OCI-LY7 (cell line): Measurements from ENCODE around the gene APPBP2. TPM values are rescaled to one million over a fixed set of nuclear protein-coding genes. Genes with fewer than 3 reads are reported as not detected.

Source experiments
- BruUV-seq: library from RNA; stranded (reverse); fragments of 400-500 nt; replicated peaks from 2 replicates; lab custom pipeline; 2021; lab: Mats Ljungman, UMichigan
- CTCF ChIA-PET: fragments of 300-600 bp; sonication (Branson Sonifier 250); formaldehyde crosslinking; loops from one replicate; lab custom pipeline; 2022; ENCODE audit warnings: antibody characterized with exemption; ENCODE audit not compliant: unreplicated experiment; lab: Charles Lee
- POLR2A ChIA-PET: fragments of 300-600 bp; sonication (Branson Sonifier 250); formaldehyde crosslinking; loops from one replicate; lab custom pipeline; 2022; ENCODE audit warnings: antibody characterized with exemption; lab: Charles Lee
- DNase-seq: peaks from one replicate; pipeline ENCODE4 v3.0.0-alpha.2; 2015; ENCODE audit warnings: low spot score
- H2AFZ ChIP-seq: fragments of 200-600 bp; sonication (generic), shearing (Covaris generic); 2 replicates; pipeline ENCODE4 v1.6.1; 2014; ENCODE audit warnings: mild to moderate bottlenecking, antibody characterized with exemption, low read length, moderate library complexity
- H3K27ac ChIP-seq: fragments of 200-600 bp; sonication (generic); 2 replicates; pipeline ENCODE4 v1.5.1; 2014; ENCODE audit warnings: mixed run types, low read depth, mild to moderate bottlenecking, moderate library complexity, low read length, inconsistent platforms; ENCODE audit not compliant: poor library complexity, severe bottlenecking
- H3K36me3 ChIP-seq: fragments of 200-600 bp; sonication (generic); 2 replicates; pipeline ENCODE4 v1.6.1; 2014; ENCODE audit warnings: mild to moderate bottlenecking, antibody characterized with exemption, low read length, moderate library complexity, mixed read lengths; ENCODE audit not compliant: insufficient read depth
- H3K4me1 ChIP-seq: fragments of 200-600 bp; sonication (generic); 2 replicates; pipeline ENCODE4 v1.5.1; 2014; ENCODE audit warnings: mild to moderate bottlenecking, low read length; ENCODE audit not compliant: insufficient read depth, poor library complexity, severe bottlenecking
- H3K4me2 ChIP-seq: fragments of 200-600 bp; sonication (generic); 2 replicates; pipeline ENCODE4 v1.6.1; 2014; ENCODE audit warnings: mild to moderate bottlenecking, low read length
- H3K4me3 ChIP-seq: fragments of 200-600 bp; sonication (generic); 2 replicates; pipeline ENCODE4 v1.5.1; 2014; ENCODE audit warnings: mild to moderate bottlenecking, low read depth, low read length; ENCODE audit not compliant: poor library complexity, severe bottlenecking
- H3K79me2 ChIP-seq: fragments of 200-600 bp; sonication (generic); 2 replicates; pipeline ENCODE4 v1.6.1; 2016; ENCODE audit warnings: low read depth, mild to moderate bottlenecking, low read length, moderate library complexity, mixed read lengths; ENCODE audit not compliant: insufficient read depth
- H3K9me2 ChIP-seq: fragments of 200-600 bp; sonication (generic); 2 replicates; pipeline ENCODE4 v1.6.1; 2016; ENCODE audit warnings: mild to moderate bottlenecking, low read length, mixed read lengths; ENCODE audit not compliant: insufficient read depth
- H3K9me3 ChIP-seq: fragments of 200-600 bp; sonication (generic); 2 replicates; pipeline ENCODE4 v1.6.1; 2014; ENCODE audit warnings: mild to moderate bottlenecking, mixed run types, low read length, mixed read lengths
- H4K20me1 ChIP-seq: fragments of 200-600 bp; sonication (generic); 2 replicates; pipeline ENCODE4 v1.6.1; 2014; ENCODE audit warnings: mild to moderate bottlenecking, antibody characterized with exemption, low read length, moderate library complexity, mixed read lengths; ENCODE audit not compliant: insufficient read depth
- CTCF ChIP-seq: fragments of 200-600 bp; sonication (generic); conservative IDR thresholded peaks from 2 replicates; pipeline ENCODE4 v1.5.1; 2014; ENCODE audit warnings: mild to moderate bottlenecking, antibody characterized with exemption, low read length, moderate library complexity, mixed read lengths
- EZH2phosphoT487 ChIP-seq: fragments of 200-600 bp; sonication (generic); IDR thresholded peaks from 2 replicates; pipeline ENCODE4 v1.6.1; 2018; ENCODE audit warnings: low read depth, borderline replicate concordance, mild to moderate bottlenecking, mixed run types, antibody characterized with exemption, low read length, moderate library complexity, mixed read lengths
- intact Hi-C: fragments of 100-400 bp; cut with micrococcal nuclease; formaldehyde crosslinking; loops from one replicate; pipeline ENCODE4 v1.10.0; 2022; ENCODE audit not compliant: unreplicated experiment
- total RNA-seq, 2 experiments: library from RNA; depleted of rRNA in 1 of 2; stranded (reverse); fragments of >200 nt in 1 of 2; shearing (Covaris generic) in 1 of 2; gene quantifications; 2 replicates each; pipeline ENCODE4 v1.2.3, GENCODE V29; 2014 to 2022

APPBP2 gene
- total RNA-seq, 2 experiments from 2014 or later, result 11.8 to 28.1 TPM

GRCh38 chr17:60410001-60410400 is 116.0 kb downstream of the APPBP2 start:
- intact Hi-C loops, result no loop called here
- H3K79me2 ChIP-seq, result no peaks in the 10 kb centered on the region
- TF ChIP-seq CTCF (no peak), EZH2phosphoT487 (no peak)
- 0 out of 2 replicates have a peak, but pooled peaks cover 7% of the 10 kb centered on the region for H3K9me3 ChIP-seq
- BruUV-seq, result no TSS peak
- POLR2A ChIA-PET, result no interaction called here
- no peak overlapping the region for H3K27ac ChIP-seq
- CTCF ChIA-PET, result no interaction called here
- no peak overlapping the region for H3K4me3 ChIP-seq
- no peak for DNase-seq
- H3K9me2 ChIP-seq, result no peaks in the 10 kb centered on the region
- H3K4me1 ChIP-seq, result no peaks in the 10 kb centered on the region
- no peak overlapping the region for H2AFZ ChIP-seq
- no peaks in the 10 kb centered on the region for H4K20me1 ChIP-seq
- no peak overlapping the region for H3K4me2 ChIP-seq
- H3K36me3 ChIP-seq, result no peaks in the 10 kb centered on the region

- Histone ChIP-seq H4K20me1 (no peaks in the 10 kb centered on the region), H3K4me2 (no peak overlapping the region), H3K4me1 (no peaks in the 10 kb centered on the region), H3K9me3 (0 out of 2 replicates have a peak, but pooled peaks cover 7% of the 10 kb centered on the region), H3K4me3 (no peak overlapping the region), H3K9me2 (no peaks in the 10 kb centered on the region), H3K79me2 (no peaks in the 10 kb centered on the region), H2AFZ (no peak overlapping the region), H3K36me3 (no peaks in the 10 kb centered on the region), H3K27ac (no peak overlapping the region)
- no TSS peak for BruUV-seq
- ChIA-PET CTCF (no interaction called here), POLR2A (interaction anchor here (0.7 to 0.8 kb wide), 2 partner anchors 8 to 14 kb away, joined by 3 to 8 read pairs; no protein-coding TSS in a partner anchor)
- no peak for TF ChIP-seq CTCF
- TF ChIP-seq EZH2phosphoT487, result no peak
- DNase-seq, result no peak
- intact Hi-C loops, result no loop called here
Measured at GRCh38 chr17:60406887-60407286, 119.2 kb downstream of the APPBP2 start.

GRCh38 chr17:60403962-60404361 is 122.1 kb downstream of the APPBP2 start:
- CTCF ChIA-PET, result no interaction called here
- Histone ChIP-seq H3K4me3 (no peak overlapping the region), H3K27ac (no peak overlapping the region), H3K9me2 (no peaks in the 10 kb centered on the region), H4K20me1 (no peaks in the 10 kb centered on the region), H3K4me2 (no peak overlapping the region), H3K9me3 (no peaks in the 10 kb centered on the region), H2AFZ (no peak overlapping the region), H3K4me1 (no peaks in the 10 kb centered on the region), H3K36me3 (no peaks in the 10 kb centered on the region), H3K79me2 (no peaks in the 10 kb centered on the region)
- TF ChIP-seq EZH2phosphoT487 (no peak), CTCF (no peak)
- BruUV-seq, result no TSS peak
- DNase-seq, result no peak
- intact Hi-C loops, result no loop called here
- POLR2A ChIA-PET, result no interaction called here
